Stimulated activated CD4-positive, alpha-beta T cell treated with anti-CD3 and anti-CD28 coated beads, Interleukin-15, amount 100 ng/mL, for 24 hours (primary cell): ENCODE results near the gene FTL.

ENCODE experiments used
- DNase-seq: peaks from one replicate; pipeline ENCODE4 v3.0.0-alpha.2; 2020

Gene FTL

DNA sequence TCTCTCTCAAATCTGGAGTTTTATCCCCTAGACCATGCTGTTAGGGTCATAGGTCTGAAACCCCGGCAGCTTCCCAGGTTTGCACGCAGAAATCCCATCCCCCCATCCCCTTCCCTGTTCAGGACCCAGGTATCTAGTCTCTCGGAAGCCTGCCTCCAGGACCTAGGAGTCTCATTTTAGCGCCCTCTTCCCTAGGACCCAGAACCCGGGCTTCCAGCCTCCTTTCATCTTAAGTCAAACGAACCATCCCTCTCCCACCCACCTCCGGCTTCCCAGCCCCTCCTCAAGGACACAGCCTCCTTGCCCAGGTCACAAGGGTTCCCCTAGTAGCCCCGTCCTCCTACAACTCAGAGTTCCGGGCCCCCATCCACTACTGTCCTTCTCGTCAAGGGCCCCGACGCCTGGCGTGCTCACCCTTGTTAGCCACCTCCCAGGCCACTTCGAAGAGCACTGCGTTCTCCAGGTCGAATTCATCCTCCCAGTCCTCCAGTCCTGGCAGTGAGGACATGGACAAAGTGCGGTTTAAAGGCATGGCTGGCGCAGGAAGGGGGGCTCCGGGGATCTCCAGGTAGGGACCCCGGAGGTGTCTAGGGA lies 27.6 kb downstream of the FTL start:
- DNase-seq: no peak

DNA sequence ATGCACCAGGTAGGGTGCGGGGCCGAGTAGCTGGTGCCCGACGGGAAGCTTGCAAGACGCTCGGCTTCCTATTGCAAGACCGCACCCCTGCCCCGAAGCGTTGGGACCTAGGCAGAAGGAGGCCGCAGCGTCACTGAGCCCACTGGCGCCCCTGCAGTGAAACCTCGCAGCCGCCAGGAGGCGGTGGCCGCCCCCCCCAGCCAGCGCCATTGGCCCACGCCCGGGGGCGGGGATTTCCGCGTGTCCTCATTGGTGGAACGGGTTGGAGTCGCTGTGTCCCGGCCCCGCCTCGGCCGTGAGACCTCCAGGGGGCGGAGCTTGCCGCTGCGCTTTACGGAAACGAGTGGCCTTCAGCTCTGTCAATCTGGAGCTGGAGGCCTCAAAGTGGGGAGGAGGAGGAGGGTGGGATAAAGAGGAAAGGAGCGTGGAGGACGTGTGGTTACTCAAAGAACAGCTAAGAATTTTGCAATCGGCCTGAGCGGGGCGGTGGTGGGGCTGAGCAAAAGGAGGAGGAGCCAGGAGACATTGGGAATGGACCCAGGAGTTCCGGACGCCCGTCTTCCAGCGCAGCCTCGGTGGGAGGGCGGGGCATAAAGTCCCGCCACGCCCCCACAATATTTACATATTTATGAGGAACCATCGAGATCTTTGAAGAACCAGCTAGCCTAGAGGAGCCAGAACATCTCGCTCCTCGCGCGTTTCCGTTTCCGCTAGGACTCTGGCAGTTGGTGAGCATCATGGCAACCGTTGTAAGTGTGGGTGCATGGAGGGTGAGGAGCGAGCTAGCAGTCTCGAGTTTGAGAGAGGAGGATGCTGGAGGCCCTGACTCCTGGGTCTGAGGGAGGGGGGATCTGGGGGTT lies 28.3 kb downstream of the FTL start, which contains the start of the genes GYS1 and RUVBL2:
Gene GYS1 (minus strand): TSS at position 135 of the 860 bp plus-strand sequence. CDS start 197 bp downstream, outside the sequence.
Gene RUVBL2 (plus strand): TSS at position 713 of the 860 bp plus-strand sequence. CDS start 25 bp downstream, at position 738.
- peak; percentile 100 for DNase-seq

DNA sequence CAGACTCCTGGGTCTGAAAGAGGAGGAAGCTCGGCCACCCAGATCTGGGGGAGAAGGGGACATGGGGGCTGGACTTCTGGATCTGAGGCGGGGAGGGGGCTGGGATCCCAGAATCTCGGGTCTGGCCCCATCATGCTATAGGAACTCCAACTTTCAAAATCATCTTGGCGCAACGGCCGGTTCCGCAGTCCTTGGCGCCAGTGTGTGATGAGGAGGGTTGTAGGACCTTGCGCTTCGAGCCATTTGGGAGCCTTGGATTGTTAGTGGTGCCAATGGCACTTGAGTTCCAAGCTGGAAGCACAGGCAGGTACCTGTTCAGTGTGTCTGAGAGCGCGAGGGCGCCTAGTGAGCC lies 28.9 kb downstream of the FTL start:
- DNase-seq: no peak

- DNase-seq: peak; percentile 76
Observed at GRCh38 chr19:48997972-48998371, 32.9 kb downstream of the FTL start.

DNA sequence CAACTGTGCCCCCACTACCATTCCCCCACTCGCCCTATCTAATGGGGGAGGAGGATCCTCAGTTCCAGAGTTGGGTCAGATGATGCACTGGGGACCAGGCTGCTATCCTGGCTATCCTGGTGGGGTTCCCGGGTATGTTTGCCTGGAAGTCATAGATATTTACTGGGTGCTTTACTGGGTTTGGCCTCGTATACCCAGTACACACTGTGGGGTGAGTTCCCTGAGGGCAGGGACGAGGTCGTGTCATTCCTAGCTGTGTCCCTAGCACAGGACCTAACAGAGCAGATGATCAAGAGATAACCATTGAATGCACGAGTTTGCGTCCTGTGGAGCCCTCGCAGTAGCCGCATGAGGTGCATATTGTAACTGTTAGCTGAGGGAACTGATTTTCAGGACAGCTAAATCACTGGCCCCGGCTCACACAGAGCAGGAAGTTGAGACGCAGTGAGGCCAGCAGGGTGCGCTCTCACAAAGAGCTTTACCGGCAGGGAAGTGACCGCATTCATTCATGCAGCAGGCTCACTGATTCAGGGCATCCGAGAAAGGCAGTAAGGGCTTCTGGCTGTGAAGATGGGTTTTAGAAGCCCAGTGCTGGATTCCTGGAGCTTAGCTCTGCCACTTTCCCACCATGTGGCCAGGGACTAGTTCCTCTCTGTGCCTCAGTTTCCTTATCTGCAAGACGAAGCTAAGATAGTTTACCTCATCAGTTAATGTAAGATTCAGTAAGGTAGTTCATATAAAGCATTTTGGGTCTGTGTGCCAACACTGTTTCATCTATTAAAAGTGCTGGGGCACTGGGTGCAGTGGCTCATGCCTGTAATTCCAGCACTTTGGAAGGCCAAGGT lies 34.6 kb downstream of the FTL start:
- DNase-seq: peak; percentile 77

GRCh38 chr19:49004133-49004532 lies 39.0 kb downstream of the FTL start:
- no peak for DNase-seq

DNA sequence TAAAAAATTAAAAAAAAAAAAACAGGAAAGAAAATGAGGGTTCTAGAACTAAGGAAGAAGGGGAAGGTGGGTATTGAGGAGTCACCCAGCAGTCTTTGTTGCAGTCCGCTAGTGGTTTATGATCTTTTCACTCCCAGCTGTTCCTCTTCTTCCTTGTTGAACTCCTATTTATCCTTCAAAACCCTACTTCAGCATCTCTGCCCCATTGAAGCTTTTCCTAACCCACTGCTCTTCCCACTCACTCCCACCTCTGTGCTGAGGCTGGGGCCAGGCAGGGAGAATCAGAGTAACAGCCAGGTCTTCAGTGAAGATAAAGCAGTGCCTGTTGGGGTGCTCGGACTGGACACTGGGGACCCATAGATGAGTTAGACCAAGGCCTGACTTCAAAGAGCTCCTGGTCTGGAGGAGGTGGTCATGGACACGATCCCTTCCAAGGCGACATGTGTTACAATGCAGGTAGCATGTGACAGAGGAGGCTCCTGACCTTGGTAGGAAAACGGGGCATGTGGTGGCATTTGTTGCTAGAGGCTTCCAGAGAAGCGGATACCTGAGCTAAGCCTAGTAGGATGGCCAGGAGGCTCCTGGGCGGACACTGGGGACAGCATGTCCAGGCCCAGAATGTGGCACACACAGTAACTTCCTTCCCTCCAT lies 40.0 kb downstream of the FTL start:
- no peak for DNase-seq

DNA sequence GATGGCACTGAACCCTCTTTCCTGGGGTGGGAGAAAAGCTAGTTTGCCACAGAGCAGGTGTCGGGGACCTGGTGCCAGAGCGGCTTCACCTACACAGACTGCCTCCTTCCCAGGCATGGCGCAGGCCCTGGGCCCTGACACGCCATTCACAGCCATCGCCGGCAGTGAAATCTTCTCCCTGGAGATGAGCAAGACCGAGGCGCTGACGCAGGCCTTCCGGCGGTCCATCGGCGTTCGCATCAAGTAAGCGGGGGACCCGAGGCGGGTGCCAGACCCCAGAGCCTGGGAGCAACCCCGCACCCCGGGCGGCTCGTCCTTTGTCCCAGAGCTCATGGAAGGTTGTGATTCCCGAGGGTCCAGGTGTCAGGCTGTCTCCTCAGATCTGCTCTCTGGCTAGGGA lies 41.8 kb downstream of the FTL start:
- no peak for DNase-seq

GRCh38 chr19:49009828-49010227 lies 44.7 kb downstream of the FTL start:
- DNase-seq: no peak

GRCh38 chr19:49010453-49010852 lies 45.3 kb downstream of the FTL start:
- no peak for DNase-seq

- DNase-seq: no peak
Observed at GRCh38 chr19:49011194-49011593, 46.1 kb downstream of the FTL start.

- no peak for DNase-seq
Observed at GRCh38 chr19:49014123-49014869, 49.2 kb downstream of the FTL start.

GRCh38 chr19:49014870-49015255 lies 49.8 kb downstream of the FTL start:
- DNase-seq: no peak

GRCh38 chr19:49016067-49016839 lies 51.1 kb downstream of the FTL start:
- DNase-seq: no peak
